Measurements from ENCODE around the gene CST3. TPM values are rescaled to one million over a fixed set of nuclear protein-coding genes. Genes with fewer than 3 reads are reported as not detected.

CST3 gene
- total and polyA plus RNA-seq, 4 donors = 238 to 780 (median 641) TPM

GRCh38 chr20:23608251-23608846 is 29.4 kb downstream of the CST3 start:
- H3K9ac ChIP-seq (ENCODE audit: insufficient read depth in 1 of 2, low read length in 2 of 2) = no peak overlapping the region
- no peak for TF ChIP-seq CTCF (IDR thresholded peaks at IDR 0.05; ENCODE audit: control extremely low read depth, extremely low read depth)
- H3K36me3 ChIP-seq (ENCODE audit: control insufficient read depth in 4 of 4, insufficient read depth in 4 of 4, low read length in 4 of 4) = no peaks in the 10 kb centered on the region
- ATAC-seq (ENCODE audit: insufficient read depth, low FRiP score) (no peak), DNase-seq (no peak)
- WGBS, 2 donors = 74 to 85% methylated on average over 18 of the region's 18 CpGs
- no peaks in the 10 kb centered on the region for H3K9me3 ChIP-seq (ENCODE audit: control insufficient read depth in 4 of 4, insufficient read depth in 3 of 4, low read length in 3 of 4)
- no peaks in the 10 kb centered on the region for H3K4me1 ChIP-seq (ENCODE audit: control insufficient read depth in 5 of 5, insufficient read depth in 5 of 5, low read length in 5 of 5)
- no peak overlapping the region for H3K27ac ChIP-seq (ENCODE audit: low read depth in 1 of 2, low read length in 1 of 2)
- H3K27me3 ChIP-seq (ENCODE audit: control insufficient read depth in 3 of 3, insufficient read depth in 3 of 3, low read length in 2 of 3) = no peaks in the 10 kb centered on the region
- no peak overlapping the region for H3K4me3 ChIP-seq

- no peak overlapping the region for H3K9ac ChIP-seq (ENCODE audit: insufficient read depth in 1 of 2, low read length in 2 of 2)
- TF ChIP-seq CTCF (IDR thresholded peaks at IDR 0.05; ENCODE audit: control extremely low read depth, extremely low read depth) = no peak
- H3K4me1 ChIP-seq (ENCODE audit: control insufficient read depth in 5 of 5, insufficient read depth in 5 of 5, low read length in 5 of 5) = no peaks in the 10 kb centered on the region
- DNase-seq (no peak), ATAC-seq (ENCODE audit: insufficient read depth, low FRiP score) (no peak)
- H3K36me3 ChIP-seq (ENCODE audit: control insufficient read depth in 4 of 4, insufficient read depth in 4 of 4, low read length in 4 of 4) = no peaks in the 10 kb centered on the region
- H3K27ac ChIP-seq (ENCODE audit: low read depth in 1 of 2, low read length in 1 of 2) = no peak overlapping the region
- no peaks in the 10 kb centered on the region for H3K9me3 ChIP-seq (ENCODE audit: control insufficient read depth in 4 of 4, insufficient read depth in 3 of 4, low read length in 3 of 4)
- no peak overlapping the region for H3K4me3 ChIP-seq
- H3K27me3 ChIP-seq (ENCODE audit: control insufficient read depth in 3 of 3, insufficient read depth in 3 of 3, low read length in 2 of 3) = no peaks in the 10 kb centered on the region
- 91 to 95% methylated on average over 14 of the region's 14 CpGs for WGBS, 2 donors
These were observed 30.1 kb downstream of the CST3 start for GRCh38 chr20:23607497-23608245.

- DNase-seq (peak; percentile 72 to 79 (median 77)), ATAC-seq (ENCODE audit: insufficient read depth, low FRiP score) (peak; percentile 84)
- peak; percentile 69 for TF ChIP-seq CTCF (IDR thresholded peaks at IDR 0.05; ENCODE audit: control extremely low read depth, extremely low read depth)
- Histone ChIP-seq H3K36me3 (ENCODE audit: control insufficient read depth in 4 of 4, insufficient read depth in 4 of 4, low read length in 4 of 4) (no peaks in the 10 kb centered on the region), H3K4me3 (no peak overlapping the region), H3K4me1 (ENCODE audit: control insufficient read depth in 5 of 5, insufficient read depth in 5 of 5, low read length in 5 of 5) (peaks cover 0 to under 1% (median 0%) of the 10 kb centered on the region in 5 donors), H3K27me3 (ENCODE audit: control insufficient read depth in 3 of 3, insufficient read depth in 3 of 3, low read length in 2 of 3) (no peaks in the 10 kb centered on the region), H3K9ac (ENCODE audit: insufficient read depth in 1 of 2, low read length in 2 of 2) (no peak overlapping the region), H3K9me3 (ENCODE audit: control insufficient read depth in 4 of 4, insufficient read depth in 3 of 4, low read length in 3 of 4) (peaks cover 0 to 2% (median 0%) of the 10 kb centered on the region in 4 donors), H3K27ac (ENCODE audit: low read depth in 1 of 2, low read length in 1 of 2) (no peak overlapping the region)
- 10% methylated on average over 9 of the region's 9 CpGs for WGBS, 2 donors
These were observed 31.1 kb downstream of the CST3 start for GRCh38 chr20:23606652-23607049.

All from lung (tissue), 12 donors.